ENCODE data around the gene ICOSLG.
"Not testable (repeated sequence)": the region's sequence is repeated elsewhere in the genome, so short reads cannot be mapped to it uniquely, and the experiment has no call there.

ICOSLG gene

GRCh38 chr21:44263221-44263760, 22.5 kb upstream of the ICOSLG start:
- DNase-seq = no peak

GRCh38 chr21:44262338-44263056, 21.8 kb upstream of the ICOSLG start:
- no peak for DNase-seq

- DNase-seq = no peak
These were observed 21.0 kb upstream of the ICOSLG start, which contains the start of gene DNMT3L for GRCh38 chr21:44261675-44262295. TSS of gene DNMT3L (minus strand) at chr21:44261897. CDS start at chr21:44261259, 638 bp downstream.

- DNase-seq = no peak
These were observed 20.3 kb upstream of the ICOSLG start for GRCh38 chr21:44260791-44261631.

- no peak for DNase-seq
These were observed 19.3 kb upstream of the ICOSLG start for GRCh38 chr21:44260066-44260465.

GRCh38 chr21:44259082-44259705, 18.5 kb upstream of the ICOSLG start:
- DNase-seq = no peak

GRCh38 chr21:44258056-44258725, 17.4 kb upstream of the ICOSLG start:
- no peak for DNase-seq

- no peak for DNase-seq
These were observed 14.8 kb upstream of the ICOSLG start for GRCh38 chr21:44255511-44255981.

- no peak for DNase-seq
These were observed 13.3 kb upstream of the ICOSLG start for GRCh38 chr21:44253832-44254710.

GRCh38 chr21:44249204-44250037, 8.7 kb upstream of the ICOSLG start:
- not testable (repeated sequence) for DNase-seq

GRCh38 chr21:44247904-44248303, 7.2 kb upstream of the ICOSLG start:
- DNase-seq = not testable (repeated sequence)

- not testable (repeated sequence) for DNase-seq
These were observed 3.2 kb upstream of the ICOSLG start for GRCh38 chr21:44243980-44244379.

- not testable (repeated sequence) for DNase-seq
These were observed 538 bp upstream of the ICOSLG start for GRCh38 chr21:44241281-44241680.

GRCh38 chr21:44240353-44240752, 390 bp downstream of the ICOSLG start:
- DNase-seq = not testable (repeated sequence)

- not testable (repeated sequence) for DNase-seq
These were observed 11.2 kb downstream of the ICOSLG start for GRCh38 chr21:44229561-44229960.

GRCh38 chr21:44228109-44228508, 12.6 kb downstream of the ICOSLG start:
- DNase-seq = not testable (repeated sequence)

GRCh38 chr21:44227614-44228013, 13.1 kb downstream of the ICOSLG start:
- not testable (repeated sequence) for DNase-seq

GRCh38 chr21:44225605-44226004, 15.1 kb downstream of the ICOSLG start:
- DNase-seq = not testable (repeated sequence)

GRCh38 chr21:44223334-44223733, 17.4 kb downstream of the ICOSLG start:
- DNase-seq = not testable (repeated sequence)

GRCh38 chr21:44220674-44221073, 20.1 kb downstream of the ICOSLG start:
- not testable (repeated sequence) for DNase-seq

Data from Kasumi-1 (cell line).